Smooth muscle cell (in vitro differentiated cells): ENCODE results near the gene C16orf89. TPM values are rescaled to one million over a fixed set of nuclear protein-coding genes. Genes with fewer than 3 reads are reported as not detected.
"Not testable (repeated sequence)": the region's sequence is repeated elsewhere in the genome, so short reads cannot be mapped to it uniquely, and the experiment has no call there.

Experiments used
- DNase-seq: peaks from one replicate; lab custom pipeline; 2025; ENCODE audit not compliant: unreplicated experiment; lab: John Stamatoyannopoulos, UW
- H2AFZ ChIP-seq: fragments of 200-600 bp; sonication (generic); 2 replicates; pipeline ENCODE4 v1.6.0; 2016; ENCODE audit warnings: antibody characterized with exemption, low read depth, mild to moderate bottlenecking
- H3F3A ChIP-seq: fragments of 200-600 bp; sonication (generic); 2 replicates; pipeline ENCODE4 v1.6.0; 2017; ENCODE audit warnings: antibody characterized with exemption, low read depth
- H3K27ac ChIP-seq: fragments of 200-600 bp; sonication (generic); 2 replicates; pipeline ENCODE4 v1.5.1; 2016; ENCODE audit warnings: low read depth, mild to moderate bottlenecking
- H3K27me3 ChIP-seq: fragments of 200-600 bp; sonication (generic); 2 replicates; pipeline ENCODE4 v1.6.1; 2016; ENCODE audit warnings: low read depth, mild to moderate bottlenecking
- H3K36me3 ChIP-seq: fragments of 200-600 bp; sonication (generic); 2 replicates; pipeline ENCODE4 v1.5.1; 2016; ENCODE audit warnings: low read depth
- H3K4me1 ChIP-seq: fragments of 200-600 bp; sonication (generic); 2 replicates; pipeline ENCODE4 v1.5.1; 2016; ENCODE audit warnings: low read depth
- H3K4me2 ChIP-seq: fragments of 200-600 bp; sonication (generic); 2 replicates; pipeline ENCODE4 v1.6.0; 2016; ENCODE audit warnings: mild to moderate bottlenecking
- H3K4me3 ChIP-seq: fragments of 200-600 bp; sonication (generic); 2 replicates; pipeline ENCODE4 v1.5.1; 2016; ENCODE audit warnings: mild to moderate bottlenecking
- H3K79me2 ChIP-seq: fragments of 200-600 bp; sonication (generic); 2 replicates; pipeline ENCODE4 v1.6.0; 2016; ENCODE audit warnings: low read depth, mild to moderate bottlenecking
- H3K9ac ChIP-seq: fragments of 200-600 bp; sonication (generic); 2 replicates; pipeline ENCODE4 v1.6.0; 2016; ENCODE audit warnings: low read depth
- H3K9me3 ChIP-seq: fragments of 200-600 bp; sonication (generic); replicated peaks from 2 replicates; pipeline ENCODE4 v1.5.1; 2016; ENCODE audit warnings: low read depth
- H4K20me1 ChIP-seq: fragments of 200-600 bp; sonication (generic); 2 replicates; pipeline ENCODE4 v1.6.0; 2016; ENCODE audit warnings: low read depth
- WGBS: methylation state at CpG from one replicate; pipeline ENCODE4 v1.1.7; 2016; ENCODE audit warnings: low lambda C conversion rate; 5-methylcytosine and 5-hydroxymethylcytosine counted together
- polyA plus RNA-seq: library from polyadenylated mRNA; unstranded; fragments of >200 nt; fragmentation: Nextera tagmentation; extraction: Ambion mirVana; gene quantifications from 2 replicates; pipeline ENCODE4 v1.2.1, GENCODE V29; 2016
- total RNA-seq: library from RNA; depleted of rRNA; stranded (reverse); fragments of >200 nt; gene quantifications from 2 replicates; pipeline ENCODE4 v1.2.3, GENCODE V29; 2014

Gene C16orf89
- total and polyA plus RNA-seq, 2 experiments from 2014 or later = not detected

DNA sequence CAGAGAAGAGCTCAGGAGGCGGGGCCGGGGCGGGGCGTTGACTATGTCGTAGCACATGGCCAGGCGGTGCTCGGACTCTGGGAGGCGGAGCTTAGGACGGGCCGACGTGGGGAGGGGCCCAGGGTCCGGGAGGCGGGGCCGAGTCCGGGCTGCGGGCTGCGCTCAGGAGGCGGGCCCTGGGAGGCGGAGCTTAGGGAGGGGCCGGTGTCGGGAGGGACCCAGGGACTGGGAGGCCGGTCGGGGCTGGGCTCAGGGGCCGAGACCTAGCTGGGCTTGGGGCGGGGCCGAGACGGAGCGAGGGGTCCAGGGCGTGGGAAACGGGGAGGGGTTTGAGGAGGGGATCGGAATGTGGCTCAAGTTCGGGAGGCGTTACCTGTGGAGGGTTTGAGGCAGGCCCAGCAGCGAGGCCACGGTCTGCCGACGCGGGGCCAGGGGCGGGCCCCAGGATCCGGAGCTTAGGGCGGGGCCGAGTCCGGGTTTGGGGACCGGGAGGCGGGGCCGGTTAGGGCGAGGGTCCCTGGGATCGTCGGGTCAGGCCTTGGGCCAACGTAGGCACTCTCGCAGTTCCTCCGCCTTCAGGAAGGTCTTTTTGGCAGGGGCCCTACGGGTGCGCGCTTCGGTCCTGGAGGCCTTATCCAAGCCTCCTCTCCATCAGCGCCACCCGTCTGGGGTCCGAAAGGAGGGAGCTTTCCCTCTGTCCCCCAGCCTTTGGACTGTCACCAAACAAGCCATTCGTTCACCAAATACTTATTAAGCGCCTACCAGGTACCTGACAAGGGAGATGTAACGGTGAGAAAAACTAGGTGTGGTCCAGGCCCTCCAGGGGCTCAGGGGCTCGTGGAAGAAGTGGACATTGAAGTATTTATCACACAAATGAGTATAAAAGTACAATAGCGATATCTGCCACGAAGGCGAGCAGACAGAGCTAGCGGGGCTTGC lies 32.7 kb upstream of the C16orf89 start:
- peak overlapping the region; percentile 88 for H3K4me2 ChIP-seq
- H3K9ac ChIP-seq = not testable (repeated sequence)
- peak; percentile 19 for DNase-seq

DNA sequence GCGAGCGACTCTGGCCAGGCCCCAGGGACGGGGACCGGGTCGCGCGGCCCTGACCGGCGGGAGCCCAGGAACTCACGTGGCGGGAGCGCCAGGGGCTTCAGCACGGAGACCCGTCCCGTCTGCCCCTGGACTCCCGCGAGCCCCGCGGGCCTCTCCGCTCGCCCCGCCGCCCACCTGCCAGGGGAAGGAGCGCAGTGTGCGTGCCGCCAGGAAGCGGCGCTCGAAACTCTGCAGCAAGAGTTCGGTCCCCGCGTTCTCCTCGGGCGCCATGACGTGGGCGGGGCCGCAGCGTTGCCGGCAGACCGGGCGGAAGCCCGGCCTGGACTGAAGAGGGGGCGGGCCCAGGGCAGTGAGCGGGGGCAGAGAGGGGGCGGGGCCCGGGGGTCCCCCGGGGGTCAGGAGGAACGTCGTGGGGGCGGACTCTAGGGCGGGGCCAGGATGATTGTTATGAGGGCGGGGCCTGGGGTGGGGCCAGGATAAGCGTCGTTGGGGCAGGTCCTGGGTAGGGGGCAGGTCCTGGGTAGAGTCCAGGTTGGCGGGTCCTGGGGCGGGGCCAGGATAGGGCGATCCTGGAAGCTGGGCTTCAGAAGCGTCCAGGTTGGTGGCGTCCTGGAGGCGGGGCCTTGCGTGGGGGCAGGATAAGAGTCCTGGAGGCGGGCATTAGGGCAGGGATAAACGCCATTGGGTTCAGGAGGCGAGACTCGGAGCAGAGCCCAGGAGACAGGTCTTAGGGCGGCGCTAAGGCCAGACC lies 31.9 kb upstream of the C16orf89 start, which contains the start of gene EEF2KMT:
EEF2KMT (minus strand) TSS at position 326 of the 751 bp plus-strand sequence; CDS start at position 270, 56 bp downstream.
- peak; percentile 95 for DNase-seq
- peak within 1 kb of the TSS; percentile 85 for H3K4me3 ChIP-seq
- H4K20me1 ChIP-seq, H3K9me3 ChIP-seq, H3K36me3 ChIP-seq, H3K27me3 ChIP-seq, H3F3A ChIP-seq, H3K79me2 ChIP-seq, H3K4me1 ChIP-seq: not testable (repeated sequence)
- peak within 1 kb of the TSS; percentile 77 for H3K9ac ChIP-seq
- WGBS = under 1% methylated on average over 41 of the region's 67 CpGs
- H3K4me2 ChIP-seq = peak within 1 kb of the TSS; percentile 88
- peak within 1 kb of the TSS; percentile 64 for H3K27ac ChIP-seq
- peak within 1 kb of the TSS; percentile 87 for H2AFZ ChIP-seq

More for the DNA sequence above, 32.7 kb upstream of the C16orf89 start:
- not testable (repeated sequence) for H3K27ac ChIP-seq, H4K20me1 ChIP-seq, H3K36me3 ChIP-seq, H3K27me3 ChIP-seq, H3K4me1 ChIP-seq, H3K79me2 ChIP-seq, H3K9me3 ChIP-seq, H3F3A ChIP-seq
- H2AFZ ChIP-seq = peak overlapping the region; percentile 87
- 2% methylated on average over 34 of the region's 67 CpGs for WGBS
- peak overlapping the region; percentile 58 for H3K4me3 ChIP-seq

DNA sequence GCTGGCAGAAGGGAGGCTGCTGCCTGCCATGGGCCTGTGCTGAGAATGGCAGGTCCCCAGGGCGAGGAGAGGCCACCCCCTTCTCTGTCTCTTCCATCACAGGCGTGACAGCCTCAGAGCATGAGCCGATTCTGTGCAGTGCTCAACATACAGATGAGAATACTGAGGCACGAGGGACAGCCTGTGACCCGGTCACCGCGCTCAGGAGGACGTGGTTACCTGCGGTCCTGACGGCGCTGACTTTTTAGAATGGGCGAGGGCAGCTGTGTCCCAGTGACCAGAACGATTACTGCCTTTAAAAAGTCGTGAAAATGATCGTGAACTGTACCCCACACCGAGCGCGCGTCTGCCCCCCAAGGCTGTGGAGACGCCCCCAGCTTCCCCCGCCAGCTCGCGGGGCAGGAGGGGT lies 31.3 kb upstream of the C16orf89 start:
- peak overlapping the region; percentile 64 for H3K27ac ChIP-seq
- not testable (repeated sequence) for H3K27me3 ChIP-seq, H4K20me1 ChIP-seq, H3K9me3 ChIP-seq, H3F3A ChIP-seq, H3K79me2 ChIP-seq, H3K4me1 ChIP-seq, H3K36me3 ChIP-seq
- H3K9ac ChIP-seq = peak overlapping the region; percentile 77
- H3K4me3 ChIP-seq = peak overlapping the region; percentile 85
- 1% methylated on average over 23 of the region's 23 CpGs for WGBS
- peak; percentile 24 for DNase-seq
- H2AFZ ChIP-seq = peak overlapping the region; percentile 69
- peak overlapping the region; percentile 88 for H3K4me2 ChIP-seq

DNA sequence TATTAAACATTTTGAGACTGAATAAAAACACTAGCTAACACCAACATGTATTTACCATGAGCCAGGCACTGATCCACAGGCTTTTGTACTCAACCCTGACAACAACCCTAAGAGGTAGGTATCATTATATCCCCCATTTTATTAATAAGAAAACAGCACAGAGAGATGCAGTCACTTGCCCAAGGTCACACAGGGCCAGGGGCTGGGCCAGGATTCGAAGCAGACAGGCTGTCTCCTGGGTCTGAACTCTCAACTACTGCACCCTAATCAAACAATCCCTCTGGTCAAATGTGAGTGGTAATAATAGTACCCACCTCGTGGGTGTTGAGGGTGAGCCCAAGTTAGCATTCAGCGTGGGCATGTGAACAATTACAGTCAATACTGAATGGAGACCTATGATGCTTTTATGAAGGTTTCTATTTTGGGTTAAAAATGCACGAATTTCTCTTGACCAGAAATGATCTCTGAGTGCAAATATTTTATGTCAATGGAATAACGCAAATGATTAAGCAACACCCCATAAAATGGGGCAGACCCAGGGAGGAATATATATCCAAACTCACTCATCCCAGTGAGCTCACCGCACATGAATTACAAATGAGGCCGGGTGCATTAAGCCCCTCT lies 30.8 kb upstream of the C16orf89 start:
- not testable (repeated sequence) for H3F3A ChIP-seq, H3K9me3 ChIP-seq, DNase-seq, H3K27ac ChIP-seq, H3K79me2 ChIP-seq, H4K20me1 ChIP-seq, H3K9ac ChIP-seq, H3K4me1 ChIP-seq, H2AFZ ChIP-seq, H3K27me3 ChIP-seq, H3K36me3 ChIP-seq
- Histone ChIP-seq H3K4me2 (peak overlapping the region; percentile 88), H3K4me3 (peak overlapping the region; percentile 85)
- 29% methylated on average over 7 of the region's 7 CpGs for WGBS

DNA sequence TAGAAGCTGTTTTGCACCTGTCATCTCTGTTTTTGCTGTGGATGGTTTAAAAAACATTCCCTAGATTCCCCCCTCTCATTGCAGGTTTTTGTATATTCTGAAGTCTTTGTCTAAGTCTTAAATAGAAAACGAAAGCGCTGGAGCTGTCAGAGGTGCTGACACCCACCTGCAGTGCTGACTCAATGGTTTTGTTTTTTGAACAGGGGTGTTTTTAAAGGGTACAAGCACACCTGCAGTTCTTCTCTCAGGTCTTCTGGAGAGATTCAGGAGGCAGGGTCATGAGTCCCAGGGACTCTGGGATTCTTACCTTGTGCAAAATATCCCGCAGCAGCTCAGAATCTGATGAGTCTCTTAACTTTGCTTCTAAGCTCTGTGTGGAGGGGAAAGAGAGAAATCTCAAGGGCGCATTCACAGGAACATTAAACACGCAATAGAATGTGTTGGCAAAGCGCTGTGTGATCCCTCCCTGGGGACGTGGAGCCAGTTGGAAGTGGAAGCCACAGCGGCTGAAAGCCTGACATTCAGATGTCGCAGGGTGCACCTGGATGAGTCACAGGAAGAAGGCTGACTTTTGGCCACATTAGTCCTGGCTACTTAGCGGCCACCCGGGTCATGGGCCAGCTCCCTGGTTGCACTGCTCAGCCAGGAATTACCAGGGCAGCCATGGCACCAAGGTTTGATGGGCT lies 29.5 kb upstream of the C16orf89 start:
- not testable (repeated sequence) for H3K4me3 ChIP-seq, H3K9me3 ChIP-seq, H3K27ac ChIP-seq, H3K79me2 ChIP-seq, DNase-seq, H3K4me1 ChIP-seq, H3K9ac ChIP-seq, H3F3A ChIP-seq, H4K20me1 ChIP-seq, H3K27me3 ChIP-seq, H2AFZ ChIP-seq, H3K4me2 ChIP-seq, H3K36me3 ChIP-seq
- 87% methylated on average over 11 of the region's 11 CpGs for WGBS

DNA sequence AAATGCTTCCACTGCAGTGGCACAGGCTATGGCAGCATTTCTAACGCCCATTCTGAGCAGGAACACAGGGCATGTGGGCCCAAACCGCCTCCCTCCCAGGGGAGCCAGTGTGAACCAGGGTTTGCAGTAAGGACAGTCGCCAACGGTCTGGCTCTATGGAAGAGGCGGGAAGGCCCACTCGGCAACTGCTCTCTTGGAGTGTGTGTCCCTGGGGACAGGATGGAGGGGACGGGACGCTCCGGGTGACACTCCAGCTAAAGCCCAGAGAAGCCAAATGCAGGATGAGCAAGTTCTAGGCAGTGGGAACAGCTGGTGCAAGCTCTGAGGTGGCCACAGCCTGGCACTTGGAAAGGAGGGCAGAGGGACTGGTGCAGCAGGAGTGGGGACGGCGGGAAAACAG lies 28.0 kb upstream of the C16orf89 start:
- 92% methylated on average over 11 of the region's 11 CpGs for WGBS
- not testable (repeated sequence) for H3K27ac ChIP-seq, H3K9ac ChIP-seq, H3K9me3 ChIP-seq, H3F3A ChIP-seq, H4K20me1 ChIP-seq, H3K79me2 ChIP-seq, H2AFZ ChIP-seq, DNase-seq, H3K4me2 ChIP-seq, H3K4me3 ChIP-seq, H3K36me3 ChIP-seq, H3K4me1 ChIP-seq, H3K27me3 ChIP-seq

DNA sequence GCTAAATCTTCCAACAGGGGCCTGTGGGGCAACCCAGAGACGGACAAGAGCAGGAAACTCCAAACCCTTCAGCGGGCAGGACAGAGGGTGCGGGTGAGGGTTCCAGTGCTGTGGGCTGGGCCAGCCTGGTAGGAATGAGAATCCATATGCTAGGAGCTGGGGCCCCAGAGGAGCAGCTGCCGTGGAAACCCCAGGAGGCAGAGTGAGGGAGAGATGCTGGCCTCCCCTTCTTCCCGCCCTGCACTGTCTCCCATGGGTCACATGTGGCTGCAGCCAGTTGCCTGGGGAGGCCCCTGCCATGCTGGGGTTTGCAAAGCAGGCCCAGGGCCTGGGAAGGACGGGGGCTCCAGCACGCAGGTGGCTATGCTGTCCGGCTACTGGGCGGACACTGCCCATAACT lies 27.3 kb upstream of the C16orf89 start:
- not testable (repeated sequence) for H3K27me3 ChIP-seq, H4K20me1 ChIP-seq, H3K4me1 ChIP-seq, H3K9me3 ChIP-seq, H3K4me2 ChIP-seq, H3K9ac ChIP-seq, H2AFZ ChIP-seq, H3K79me2 ChIP-seq, H3K27ac ChIP-seq, H3F3A ChIP-seq, H3K4me3 ChIP-seq, H3K36me3 ChIP-seq, DNase-seq
- 95% methylated on average over 9 of the region's 9 CpGs for WGBS
